ENCODE measurements around the gene MLIP.

DNA sequence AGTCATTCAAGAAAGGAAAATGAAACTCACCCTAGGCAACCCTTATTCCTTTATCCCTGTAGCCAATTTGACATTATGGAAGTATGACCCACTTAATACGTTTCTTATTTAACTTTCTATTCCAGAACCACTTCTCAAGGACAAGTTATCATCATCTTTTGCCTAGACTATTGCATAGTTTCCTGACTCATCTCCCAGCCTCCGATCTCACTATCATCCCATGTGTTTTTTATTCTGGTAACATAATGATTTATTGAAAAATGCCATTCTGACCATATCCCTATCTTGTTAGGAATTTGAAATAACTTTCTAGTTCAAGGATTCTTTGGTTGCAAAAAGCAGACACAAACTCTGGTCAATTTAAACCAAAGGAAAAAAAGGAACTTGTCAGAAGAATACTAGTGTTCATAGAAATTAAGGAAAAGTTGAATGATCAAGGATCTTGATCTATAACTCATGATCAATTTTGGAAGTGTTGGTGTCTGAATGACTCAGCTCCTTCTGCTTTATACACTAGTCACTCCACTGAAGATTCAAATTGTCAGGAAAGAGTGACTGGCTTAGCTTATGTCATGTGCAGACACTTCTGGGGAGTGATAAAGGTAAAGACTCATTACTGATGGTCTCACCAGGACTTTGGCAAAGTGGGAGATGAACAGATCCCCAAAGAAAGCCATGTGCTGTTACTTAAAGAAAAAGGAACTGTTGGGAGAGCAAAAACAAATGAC lies 188.5 kb downstream of the MLIP start:
- TF ChIP-seq, protein P1, sequence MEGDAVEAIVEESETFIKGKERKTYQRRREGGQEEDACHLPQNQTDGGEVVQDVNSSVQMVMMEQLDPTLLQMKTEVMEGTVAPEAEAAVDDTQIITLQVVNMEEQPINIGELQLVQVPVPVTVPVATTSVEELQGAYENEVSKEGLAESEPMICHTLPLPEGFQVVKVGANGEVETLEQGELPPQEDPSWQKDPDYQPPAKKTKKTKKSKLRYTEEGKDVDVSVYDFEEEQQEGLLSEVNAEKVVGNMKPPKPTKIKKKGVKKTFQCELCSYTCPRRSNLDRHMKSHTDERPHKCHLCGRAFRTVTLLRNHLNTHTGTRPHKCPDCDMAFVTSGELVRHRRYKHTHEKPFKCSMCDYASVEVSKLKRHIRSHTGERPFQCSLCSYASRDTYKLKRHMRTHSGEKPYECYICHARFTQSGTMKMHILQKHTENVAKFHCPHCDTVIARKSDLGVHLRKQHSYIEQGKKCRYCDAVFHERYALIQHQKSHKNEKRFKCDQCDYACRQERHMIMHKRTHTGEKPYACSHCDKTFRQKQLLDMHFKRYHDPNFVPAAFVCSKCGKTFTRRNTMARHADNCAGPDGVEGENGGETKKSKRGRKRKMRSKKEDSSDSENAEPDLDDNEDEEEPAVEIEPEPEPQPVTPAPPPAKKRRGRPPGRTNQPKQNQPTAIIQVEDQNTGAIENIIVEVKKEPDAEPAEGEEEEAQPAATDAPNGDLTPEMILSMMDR (IDR thresholded peaks at IDR 0.05; ENCODE audit: low read depth, low read length), result no peak
- TF ChIP-seq EZH2phosphoT487 (IDR thresholded peaks at IDR 0.05; ENCODE audit: low read depth), result no peak
